Breast epithelium (tissue), 3 donors: ENCODE measurements around the gene FAM241A.

Experiments
- POLR2A ChIP-seq: fragments of 450-650 bp; IDR thresholded peaks from one replicate; pipeline ENCODE4 v1.6.1; 2016; ENCODE audit warnings: antibody characterized with exemption, mild to moderate bottlenecking, moderate library complexity
- TF ChIP-seq, protein P1 (sequence below), 3 donors: fragments of 450-650 bp; IDR thresholded peaks; one replicate each; pipeline ENCODE4 v1.5.1; 2016 to 2017; ENCODE audit warnings: antibody characterized with exemption in 3 of 3, mild to moderate bottlenecking in 3 of 3, moderate library complexity in 3 of 3

- TF ChIP-seq, protein P1, sequence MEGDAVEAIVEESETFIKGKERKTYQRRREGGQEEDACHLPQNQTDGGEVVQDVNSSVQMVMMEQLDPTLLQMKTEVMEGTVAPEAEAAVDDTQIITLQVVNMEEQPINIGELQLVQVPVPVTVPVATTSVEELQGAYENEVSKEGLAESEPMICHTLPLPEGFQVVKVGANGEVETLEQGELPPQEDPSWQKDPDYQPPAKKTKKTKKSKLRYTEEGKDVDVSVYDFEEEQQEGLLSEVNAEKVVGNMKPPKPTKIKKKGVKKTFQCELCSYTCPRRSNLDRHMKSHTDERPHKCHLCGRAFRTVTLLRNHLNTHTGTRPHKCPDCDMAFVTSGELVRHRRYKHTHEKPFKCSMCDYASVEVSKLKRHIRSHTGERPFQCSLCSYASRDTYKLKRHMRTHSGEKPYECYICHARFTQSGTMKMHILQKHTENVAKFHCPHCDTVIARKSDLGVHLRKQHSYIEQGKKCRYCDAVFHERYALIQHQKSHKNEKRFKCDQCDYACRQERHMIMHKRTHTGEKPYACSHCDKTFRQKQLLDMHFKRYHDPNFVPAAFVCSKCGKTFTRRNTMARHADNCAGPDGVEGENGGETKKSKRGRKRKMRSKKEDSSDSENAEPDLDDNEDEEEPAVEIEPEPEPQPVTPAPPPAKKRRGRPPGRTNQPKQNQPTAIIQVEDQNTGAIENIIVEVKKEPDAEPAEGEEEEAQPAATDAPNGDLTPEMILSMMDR (IDR thresholded peaks at IDR 0.05), result no peak
- no peak for TF ChIP-seq POLR2A
Observed at GRCh38 chr4:112110059-112110425, 35.2 kb upstream of the FAM241A start.
